ENCODE data around the gene FKBP5. TPM values are rescaled to one million over a fixed set of nuclear protein-coding genes. Genes with fewer than 3 reads are reported as not detected.

FKBP5 gene
- total and polyA plus RNA-seq, 2 donors (not counting 1 experiment from before 2014, with no cell fraction given): 10.9 to 16.3 TPM

DNA sequence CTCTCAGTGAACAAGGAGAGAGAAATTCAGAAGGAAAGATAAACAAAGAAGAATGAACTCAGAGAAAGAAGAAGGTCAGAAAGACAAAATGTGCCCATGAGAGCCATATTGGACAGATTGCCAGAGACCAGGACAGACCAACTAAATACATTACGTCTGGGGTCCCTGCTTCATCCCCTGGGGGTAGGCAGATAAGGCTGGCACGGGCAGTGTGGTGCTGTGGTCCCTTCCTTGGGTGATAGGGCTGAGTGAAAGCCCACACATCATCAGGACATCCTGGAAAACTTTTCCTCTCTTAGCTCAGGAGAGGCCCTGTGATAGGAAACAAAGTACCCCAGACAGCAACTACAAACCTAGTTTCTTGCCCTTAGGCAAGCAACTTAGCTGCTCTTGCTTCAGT lies 34.9 kb upstream of the FKBP5 start:
- Histone ChIP-seq H3K4me1 (ENCODE audit: control insufficient read depth, extremely low read depth, insufficient read depth, low read length) (peaks cover 35% of the 10 kb centered on the region), H3K27me3 (ENCODE audit: control insufficient read depth, insufficient read depth, low read length) (no peaks in the 10 kb centered on the region)

DNA sequence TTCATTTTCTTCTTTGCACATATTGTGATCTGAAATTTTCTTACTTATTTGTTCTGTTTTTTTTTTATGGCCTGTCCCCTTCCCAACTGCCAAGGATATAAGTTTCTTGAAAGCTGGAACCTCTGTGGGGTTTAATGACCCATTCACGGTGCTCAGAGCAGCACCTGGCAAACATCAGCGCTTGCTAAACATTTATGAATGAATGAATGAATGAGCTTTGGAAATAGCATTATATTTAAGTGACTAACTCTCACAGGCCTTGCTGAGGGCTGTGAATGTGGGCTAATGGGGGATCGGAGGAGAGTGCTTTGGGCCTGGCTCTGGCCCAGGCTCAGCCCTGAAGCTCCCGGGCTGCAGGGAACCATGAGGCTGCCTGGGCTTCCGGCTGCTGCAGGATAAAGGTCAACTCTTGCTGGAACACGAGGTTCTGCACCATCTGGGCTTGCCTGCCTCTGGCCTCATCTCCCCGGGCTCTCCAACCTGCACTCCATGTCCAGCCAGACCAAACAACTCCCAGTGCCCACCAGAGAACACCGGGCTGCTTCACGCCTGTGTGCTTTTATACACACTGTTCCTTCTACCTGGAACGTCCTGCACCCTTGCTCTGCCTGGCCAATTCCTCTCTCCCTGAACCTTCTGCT lies 33.5 kb upstream of the FKBP5 start:
- DNase-seq (ENCODE audit: low read depth in 2 of 2): peak in 1 of 2 donors; percentile 41
- Histone ChIP-seq H2AFZ (ENCODE audit: low read length) (no peak overlapping the region), H3K79me2 (ENCODE audit: control insufficient read depth, insufficient read depth, low read length) (no peaks in the 10 kb centered on the region), H3K9me3 (ENCODE audit: control insufficient read depth, insufficient read depth, low read depth, low read length) (no peaks in the 10 kb centered on the region), H3K27me3 (ENCODE audit: control insufficient read depth, insufficient read depth, low read length) (no peaks in the 10 kb centered on the region), H3K4me2 (ENCODE audit: extremely low read depth, insufficient read depth, low read length) (no peak overlapping the region), H3K9ac (ENCODE audit: insufficient read depth, low read length) (no peak overlapping the region), H3K4me1 (ENCODE audit: control insufficient read depth, extremely low read depth, insufficient read depth, low read length) (peaks cover 26% of the 10 kb centered on the region), H4K20me1 (ENCODE audit: control insufficient read depth, extremely low read depth, insufficient read depth, low read length) (no peaks in the 10 kb centered on the region), H3K36me3 (ENCODE audit: control insufficient read depth, insufficient read depth, low read length) (no peaks in the 10 kb centered on the region), H3K27ac (ENCODE audit: insufficient read depth, low read length) (no peak overlapping the region), H3K4me3 (replicated peaks in 1 of 4; ENCODE audit: control extremely low read depth in 1 of 4, insufficient read depth in 1 of 4, low read depth in 3 of 4, low read length in 4 of 4) (no peak overlapping the region)
- TF ChIP-seq, protein P1, sequence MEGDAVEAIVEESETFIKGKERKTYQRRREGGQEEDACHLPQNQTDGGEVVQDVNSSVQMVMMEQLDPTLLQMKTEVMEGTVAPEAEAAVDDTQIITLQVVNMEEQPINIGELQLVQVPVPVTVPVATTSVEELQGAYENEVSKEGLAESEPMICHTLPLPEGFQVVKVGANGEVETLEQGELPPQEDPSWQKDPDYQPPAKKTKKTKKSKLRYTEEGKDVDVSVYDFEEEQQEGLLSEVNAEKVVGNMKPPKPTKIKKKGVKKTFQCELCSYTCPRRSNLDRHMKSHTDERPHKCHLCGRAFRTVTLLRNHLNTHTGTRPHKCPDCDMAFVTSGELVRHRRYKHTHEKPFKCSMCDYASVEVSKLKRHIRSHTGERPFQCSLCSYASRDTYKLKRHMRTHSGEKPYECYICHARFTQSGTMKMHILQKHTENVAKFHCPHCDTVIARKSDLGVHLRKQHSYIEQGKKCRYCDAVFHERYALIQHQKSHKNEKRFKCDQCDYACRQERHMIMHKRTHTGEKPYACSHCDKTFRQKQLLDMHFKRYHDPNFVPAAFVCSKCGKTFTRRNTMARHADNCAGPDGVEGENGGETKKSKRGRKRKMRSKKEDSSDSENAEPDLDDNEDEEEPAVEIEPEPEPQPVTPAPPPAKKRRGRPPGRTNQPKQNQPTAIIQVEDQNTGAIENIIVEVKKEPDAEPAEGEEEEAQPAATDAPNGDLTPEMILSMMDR (conservative IDR thresholded peaks at IDR 0.05 in 1 of 2, IDR thresholded peaks at IDR 0.05 in 1 of 2; ENCODE audit: low read depth in 1 of 2, low read length in 2 of 2): no peak
- TF ChIP-seq EZH2 (IDR thresholded peaks at IDR 0.05; ENCODE audit: low read length, missing control alignments): no peak

More for the DNA sequence above, 34.9 kb upstream of the FKBP5 start:
- H3K27ac ChIP-seq (ENCODE audit: insufficient read depth, low read length): no peak overlapping the region
- H3K36me3 ChIP-seq (ENCODE audit: control insufficient read depth, insufficient read depth, low read length): no peaks in the 10 kb centered on the region
- DNase-seq (ENCODE audit: low read depth in 2 of 2): no peak
- H3K9ac ChIP-seq (ENCODE audit: insufficient read depth, low read length): no peak overlapping the region
- TF ChIP-seq, protein P1 (conservative IDR thresholded peaks at IDR 0.05 in 1 of 2, IDR thresholded peaks at IDR 0.05 in 1 of 2; ENCODE audit: low read depth in 1 of 2, low read length in 2 of 2): no peak
- TF ChIP-seq EZH2 (IDR thresholded peaks at IDR 0.05; ENCODE audit: low read length, missing control alignments): no peak
- H3K79me2 ChIP-seq (ENCODE audit: control insufficient read depth, insufficient read depth, low read length): no peaks in the 10 kb centered on the region
- no peaks in the 10 kb centered on the region for H4K20me1 ChIP-seq (ENCODE audit: control insufficient read depth, extremely low read depth, insufficient read depth, low read length)
- H3K4me2 ChIP-seq (ENCODE audit: extremely low read depth, insufficient read depth, low read length): no peak overlapping the region
- H3K4me3 ChIP-seq (replicated peaks in 1 of 4; ENCODE audit: control extremely low read depth in 1 of 4, insufficient read depth in 1 of 4, low read depth in 3 of 4, low read length in 4 of 4): no peak overlapping the region
- no peak overlapping the region for H2AFZ ChIP-seq (ENCODE audit: low read length)
- H3K9me3 ChIP-seq (ENCODE audit: control insufficient read depth, insufficient read depth, low read depth, low read length): no peaks in the 10 kb centered on the region

DNA sequence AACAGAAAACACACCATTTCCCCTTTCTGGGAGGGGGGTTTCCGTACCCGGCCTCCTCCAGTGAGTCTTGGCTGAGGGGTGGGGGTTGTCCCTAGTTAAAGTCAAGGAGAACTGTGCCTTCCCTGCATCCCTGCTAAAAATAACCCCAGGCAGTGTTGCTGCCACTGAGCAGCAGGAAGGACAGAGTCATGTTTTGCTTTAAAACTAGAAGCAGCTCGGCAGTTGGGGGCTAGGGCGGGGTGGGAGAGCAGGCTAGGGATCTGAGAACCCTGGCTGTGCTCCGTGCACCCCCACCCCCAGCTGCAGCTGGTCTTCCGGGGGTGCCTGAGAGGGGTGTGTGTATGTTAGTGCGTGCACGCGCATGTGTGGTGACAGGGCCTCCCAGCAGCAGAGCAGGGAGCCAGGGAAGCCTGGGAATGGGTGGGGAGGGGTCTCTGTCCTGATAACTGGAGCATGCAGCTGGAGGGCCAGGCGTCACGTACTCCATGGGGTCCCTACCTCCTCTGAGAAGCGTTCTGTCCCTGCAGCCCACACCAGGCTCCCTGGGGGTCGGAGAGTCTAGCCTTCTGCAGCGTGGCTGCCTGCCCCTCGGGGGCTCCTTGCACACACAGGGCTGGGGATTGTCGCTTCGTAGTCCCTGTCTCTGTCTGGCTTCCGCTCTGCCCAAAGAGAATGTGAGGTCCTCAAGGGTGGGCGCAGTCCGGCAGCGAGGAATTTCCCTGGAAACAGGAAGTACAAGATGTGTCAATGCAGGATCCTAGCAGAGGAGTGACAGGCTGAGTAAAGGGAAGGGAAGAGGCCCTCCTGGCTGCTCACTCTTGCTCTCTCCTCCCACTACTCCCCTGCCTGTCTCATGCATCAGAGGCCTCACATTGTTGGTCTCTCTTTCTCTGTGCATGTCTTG lies 31.4 kb upstream of the FKBP5 start:
- Histone ChIP-seq H3K4me2 (ENCODE audit: extremely low read depth, insufficient read depth, low read length) (peak overlapping the region; percentile 27), H3K9ac (ENCODE audit: insufficient read depth, low read length) (no peak overlapping the region), H3K27ac (ENCODE audit: insufficient read depth, low read length) (no peak overlapping the region), H3K9me3 (ENCODE audit: control insufficient read depth, insufficient read depth, low read depth, low read length) (no peaks in the 10 kb centered on the region), H3K27me3 (ENCODE audit: control insufficient read depth, insufficient read depth, low read length) (no peaks in the 10 kb centered on the region), H3K4me1 (ENCODE audit: control insufficient read depth, extremely low read depth, insufficient read depth, low read length) (peaks cover 10% of the 10 kb centered on the region), H4K20me1 (ENCODE audit: control insufficient read depth, extremely low read depth, insufficient read depth, low read length) (no peaks in the 10 kb centered on the region), H3K79me2 (ENCODE audit: control insufficient read depth, insufficient read depth, low read length) (no peaks in the 10 kb centered on the region), H3K36me3 (ENCODE audit: control insufficient read depth, insufficient read depth, low read length) (no peaks in the 10 kb centered on the region), H2AFZ (ENCODE audit: low read length) (peak overlapping the region; percentile 85), H3K4me3 (replicated peaks in 1 of 4; ENCODE audit: control extremely low read depth in 1 of 4, insufficient read depth in 1 of 4, low read depth in 3 of 4, low read length in 4 of 4) (peak overlapping the region in 2 of 4 experiments; percentile 4 to 14)
- peak; percentile 28 to 43 for DNase-seq (ENCODE audit: low read depth in 2 of 2)
- TF ChIP-seq EZH2 (IDR thresholded peaks at IDR 0.05; ENCODE audit: low read length, missing control alignments): no peak
- TF ChIP-seq, protein P1 (conservative IDR thresholded peaks at IDR 0.05 in 1 of 2, IDR thresholded peaks at IDR 0.05 in 1 of 2; ENCODE audit: low read depth in 1 of 2, low read length in 2 of 2): no peak

Measured in fibroblast of lung (primary cell).